Caki2 (cell line): Measurements from ENCODE around the gene NRK. TPM values are rescaled to one million over a fixed set of nuclear protein-coding genes. Genes with fewer than 3 reads are reported as not detected.
A peak's percentile ranks its signal among the peaks of the same experiment; 100 is the strongest.
"Not testable (repeated sequence)": the region's sequence is repeated elsewhere in the genome, so short reads cannot be mapped to it uniquely, and the experiment has no call there.

Source experiments
- DNase-seq: peaks from one replicate; pipeline ENCODE4 v3.0.0-alpha.2; 2015; ENCODE audit warnings: low read depth
- in situ Hi-C: cut with HindIII; loops from 2 replicates; pipeline ENCODE4 v1.10.0; 2016; ENCODE audit warnings: low sequenced_read_pairs, low pct_unique_long_range_greater_than_20kb, mixed read lengths
- total RNA-seq: library from RNA; depleted of rRNA; stranded (reverse); fragments of >200 nt; shearing (Covaris generic); gene quantifications from 2 replicates; pipeline ENCODE4 v1.2.3, GENCODE V29; 2014; ENCODE audit warnings: low replicate concordance; rRNA removed

NRK gene
- total RNA-seq, result not detected in 2 replicates

- DNase-seq, result no peak
- in situ Hi-C loops, result no loop called here
Observed at GRCh38 chrX:105822138-105823091, at the start of gene NRK. NRK (plus strand) TSS chrX:105822539; CDS start chrX:105822846, 307 bp downstream.

GRCh38 chrX:105773801-105774200, 48.5 kb upstream of the NRK start:
- in situ Hi-C loops, result no loop called here
- no peak for DNase-seq

- DNase-seq, result no peak
- in situ Hi-C loops, result no loop called here
Observed at GRCh38 chrX:105775679-105776078, 46.7 kb upstream of the NRK start.

- in situ Hi-C loops, result no loop called here
Observed at GRCh38 chrX:105781804-105782203, 40.5 kb upstream of the NRK start.

GRCh38 chrX:105796877-105797276, 25.5 kb upstream of the NRK start:
- DNase-seq, result not testable (repeated sequence)

More at GRCh38 chrX:105781804-105782203, 40.5 kb upstream of the NRK start:
- DNase-seq, result no peak

GRCh38 chrX:105803891-105804290, 18.4 kb upstream of the NRK start:
- in situ Hi-C loops, result no loop called here
- no peak for DNase-seq

More at GRCh38 chrX:105796877-105797276, 25.5 kb upstream of the NRK start:
- in situ Hi-C loops, result not testable (repeated sequence)

- DNase-seq, in situ Hi-C loops: not testable (repeated sequence)
Observed at GRCh38 chrX:105805655-105806054, 16.7 kb upstream of the NRK start.

GRCh38 chrX:105816517-105816916, 5.8 kb upstream of the NRK start:
- DNase-seq, result no peak
- in situ Hi-C loops, result no loop called here

- in situ Hi-C loops, result no loop called here
- DNase-seq, result no peak
Observed at GRCh38 chrX:105820247-105820646, 2.1 kb upstream of the NRK start.

- no peak for DNase-seq
- in situ Hi-C loops, result no loop called here
Observed at GRCh38 chrX:105821471-105822121, 743 bp upstream of the NRK start.

- no peak for DNase-seq
- in situ Hi-C loops, result no loop called here
Observed at GRCh38 chrX:105823092-105823455, 735 bp downstream of the NRK start.

- DNase-seq, result no peak
- in situ Hi-C loops, result no loop called here
Observed at GRCh38 chrX:105829011-105829410, 6.7 kb downstream of the NRK start.

- in situ Hi-C loops, result no loop called here
Observed at GRCh38 chrX:105837232-105837631, 14.9 kb downstream of the NRK start.

GRCh38 chrX:105845631-105846030, 23.3 kb downstream of the NRK start:
- in situ Hi-C loops, result no loop called here
- DNase-seq, result no peak

More at GRCh38 chrX:105837232-105837631, 14.9 kb downstream of the NRK start:
- DNase-seq, result peak; percentile 57

- in situ Hi-C loops, DNase-seq: not testable (repeated sequence)
Observed at GRCh38 chrX:105850100-105850499, 27.8 kb downstream of the NRK start.

- no peak for DNase-seq
- in situ Hi-C loops, result no loop called here
Observed at GRCh38 chrX:105865709-105866108, 43.4 kb downstream of the NRK start.

GRCh38 chrX:105869701-105870100, 47.4 kb downstream of the NRK start:
- in situ Hi-C loops, result no loop called here
- no peak for DNase-seq

GRCh38 chrX:105870445-105870844, 48.1 kb downstream of the NRK start:
- in situ Hi-C loops, result no loop called here

GRCh38 chrX:105872941-105873340, 50.6 kb downstream of the NRK start:
- no peak for DNase-seq
- in situ Hi-C loops, result no loop called here

More at GRCh38 chrX:105870445-105870844, 48.1 kb downstream of the NRK start:
- no peak for DNase-seq
